ENCODE results near the gene STAT2. TPM values are rescaled to one million over a fixed set of nuclear protein-coding genes. Genes with fewer than 3 reads are reported as not detected.
A peak's percentile ranks its signal among the peaks of the same experiment; 100 is the strongest.

Gene STAT2
- total and polyA plus RNA-seq, 4 donors, result 64.8 to 218 (median 103) TPM

DNA sequence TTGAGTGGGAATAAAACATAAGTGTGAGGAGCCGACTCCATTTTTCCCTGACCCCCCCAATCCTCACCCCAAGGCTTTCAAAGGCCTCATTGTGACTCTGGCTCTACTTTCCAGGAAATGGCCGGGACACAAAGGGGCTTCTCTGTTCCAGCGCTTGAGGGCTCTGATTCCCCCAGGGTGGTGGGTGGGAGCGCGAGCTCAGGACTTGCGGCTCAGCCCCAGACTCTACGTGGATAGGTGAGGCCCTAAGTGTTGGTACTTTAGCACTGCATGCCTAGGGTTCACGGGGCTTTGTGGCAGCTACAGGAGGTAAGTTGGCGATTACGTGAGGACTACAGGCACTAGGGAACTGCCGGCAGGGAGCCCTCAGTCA lies 44.7 kb downstream of the STAT2 start:
- Histone ChIP-seq H3K4me3 (peak overlapping the region; percentile 72), H3K9me3 (ENCODE audit: control insufficient read depth in 4 of 4, insufficient read depth in 3 of 4, low read length in 3 of 4) (no peaks in the 10 kb centered on the region), H3K27me3 (ENCODE audit: control insufficient read depth in 3 of 3, insufficient read depth in 3 of 3, low read length in 2 of 3) (no peaks in the 10 kb centered on the region), H3K27ac (ENCODE audit: low read depth in 1 of 2, low read length in 1 of 2) (peak overlapping the region; percentile 87 to 94), H3K4me1 (ENCODE audit: control insufficient read depth in 5 of 5, insufficient read depth in 5 of 5, low read length in 5 of 5) (peaks cover 0 to 13% (median 6%) of the 10 kb centered on the region in 5 donors), H3K9ac (ENCODE audit: insufficient read depth in 1 of 2, low read length in 2 of 2) (peak overlapping the region; percentile 80 to 98), H3K36me3 (ENCODE audit: control insufficient read depth in 4 of 4, insufficient read depth in 4 of 4, low read length in 4 of 4) (peaks cover 0 to 38% (median 4%) of the 10 kb centered on the region in 4 donors)
- DNase-seq, result peak; percentile 26 to 39 (median 29)
- no peak for ATAC-seq (ENCODE audit: insufficient read depth, low FRiP score)
- WGBS, 2 donors, result 2 to 3% methylated on average over 11 of the region's 11 CpGs
- TF ChIP-seq, protein P1, sequence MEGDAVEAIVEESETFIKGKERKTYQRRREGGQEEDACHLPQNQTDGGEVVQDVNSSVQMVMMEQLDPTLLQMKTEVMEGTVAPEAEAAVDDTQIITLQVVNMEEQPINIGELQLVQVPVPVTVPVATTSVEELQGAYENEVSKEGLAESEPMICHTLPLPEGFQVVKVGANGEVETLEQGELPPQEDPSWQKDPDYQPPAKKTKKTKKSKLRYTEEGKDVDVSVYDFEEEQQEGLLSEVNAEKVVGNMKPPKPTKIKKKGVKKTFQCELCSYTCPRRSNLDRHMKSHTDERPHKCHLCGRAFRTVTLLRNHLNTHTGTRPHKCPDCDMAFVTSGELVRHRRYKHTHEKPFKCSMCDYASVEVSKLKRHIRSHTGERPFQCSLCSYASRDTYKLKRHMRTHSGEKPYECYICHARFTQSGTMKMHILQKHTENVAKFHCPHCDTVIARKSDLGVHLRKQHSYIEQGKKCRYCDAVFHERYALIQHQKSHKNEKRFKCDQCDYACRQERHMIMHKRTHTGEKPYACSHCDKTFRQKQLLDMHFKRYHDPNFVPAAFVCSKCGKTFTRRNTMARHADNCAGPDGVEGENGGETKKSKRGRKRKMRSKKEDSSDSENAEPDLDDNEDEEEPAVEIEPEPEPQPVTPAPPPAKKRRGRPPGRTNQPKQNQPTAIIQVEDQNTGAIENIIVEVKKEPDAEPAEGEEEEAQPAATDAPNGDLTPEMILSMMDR (IDR thresholded peaks at IDR 0.05; ENCODE audit: control extremely low read depth, extremely low read depth), result no peak

DNA sequence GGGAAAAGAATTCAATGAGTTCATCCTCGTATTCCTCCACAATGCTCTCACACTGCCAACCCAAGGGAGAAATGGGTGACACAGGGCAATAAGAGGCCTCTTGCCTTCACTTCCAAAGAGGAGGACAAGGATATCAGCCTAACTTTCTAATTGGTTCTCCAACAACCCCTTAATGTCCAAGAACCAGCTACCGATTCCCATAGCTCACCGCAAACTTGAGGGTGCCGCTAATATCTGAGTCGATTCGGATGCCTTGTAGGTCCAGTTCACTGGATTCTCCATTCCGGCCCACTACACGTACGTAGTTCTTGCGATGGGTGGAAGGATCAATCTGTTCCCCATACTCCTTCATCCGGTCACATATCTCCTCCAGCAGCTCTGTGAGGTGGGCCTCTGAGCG lies 48.9 kb downstream of the STAT2 start:
- H3K36me3 ChIP-seq (ENCODE audit: control insufficient read depth in 4 of 4, insufficient read depth in 4 of 4, low read length in 4 of 4), result peaks cover 9 to 38% (median 13%) of the 10 kb centered on the region in 4 donors
- 96 to 97% methylated on average over 12 of the region's 12 CpGs for WGBS, 2 donors
- H3K27ac ChIP-seq (ENCODE audit: low read depth in 1 of 2, low read length in 1 of 2), result no peak overlapping the region
- no peaks in the 10 kb centered on the region for H3K9me3 ChIP-seq (ENCODE audit: control insufficient read depth in 4 of 4, insufficient read depth in 3 of 4, low read length in 3 of 4)
- H3K4me1 ChIP-seq (ENCODE audit: control insufficient read depth in 5 of 5, insufficient read depth in 5 of 5, low read length in 5 of 5), result peaks cover 0 to 6% (median 6%) of the 10 kb centered on the region in 5 donors
- H3K27me3 ChIP-seq (ENCODE audit: control insufficient read depth in 3 of 3, insufficient read depth in 3 of 3, low read length in 2 of 3), result no peaks in the 10 kb centered on the region
- TF ChIP-seq, protein P1 (IDR thresholded peaks at IDR 0.05; ENCODE audit: control extremely low read depth, extremely low read depth), result no peak
- no peak overlapping the region for H3K9ac ChIP-seq (ENCODE audit: insufficient read depth in 1 of 2, low read length in 2 of 2)
- no peak overlapping the region for H3K4me3 ChIP-seq
- ATAC-seq (ENCODE audit: insufficient read depth, low FRiP score) (no peak), DNase-seq (no peak)

DNA sequence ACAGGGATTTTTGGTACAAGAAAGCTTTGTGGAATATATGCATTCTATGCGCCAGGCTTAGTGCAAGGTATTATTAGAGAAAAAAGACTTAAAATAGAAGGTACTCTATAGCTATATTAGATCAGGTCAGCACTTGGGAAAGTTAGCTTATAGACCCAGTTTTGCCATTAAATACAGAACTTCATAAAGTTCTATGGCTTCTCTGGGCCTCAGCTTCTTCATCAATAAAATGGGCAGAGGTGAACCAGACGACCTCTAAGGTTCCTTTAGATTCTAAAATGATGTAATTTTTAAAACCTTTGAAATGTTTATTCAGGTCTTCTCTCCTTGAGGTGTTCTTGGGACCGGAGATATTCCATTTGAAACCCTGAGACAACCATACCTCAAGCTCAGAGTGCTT lies 51.2 kb downstream of the STAT2 start:
- Histone ChIP-seq H3K4me1 (ENCODE audit: control insufficient read depth in 5 of 5, insufficient read depth in 5 of 5, low read length in 5 of 5) (no peaks in the 10 kb centered on the region), H3K27me3 (ENCODE audit: control insufficient read depth in 3 of 3, insufficient read depth in 3 of 3, low read length in 2 of 3) (no peaks in the 10 kb centered on the region), H3K9me3 (ENCODE audit: control insufficient read depth in 4 of 4, insufficient read depth in 3 of 4, low read length in 3 of 4) (no peaks in the 10 kb centered on the region), H3K4me3 (no peak overlapping the region), H3K36me3 (ENCODE audit: control insufficient read depth in 4 of 4, insufficient read depth in 4 of 4, low read length in 4 of 4) (peaks cover 9 to 38% (median 13%) of the 10 kb centered on the region in 4 donors), H3K27ac (ENCODE audit: low read depth in 1 of 2, low read length in 1 of 2) (no peak overlapping the region), H3K9ac (ENCODE audit: insufficient read depth in 1 of 2, low read length in 2 of 2) (no peak overlapping the region)
- DNase-seq (no peak), ATAC-seq (ENCODE audit: insufficient read depth, low FRiP score) (no peak)
- 91 to 94% methylated on average over 3 of the region's 3 CpGs for WGBS, 2 donors
- TF ChIP-seq, protein P1 (IDR thresholded peaks at IDR 0.05; ENCODE audit: control extremely low read depth, extremely low read depth), result no peak

Data from lung (tissue), 12 donors.